Hepatocyte (in vitro differentiated cells): ENCODE data around the gene PLEKHA4.

Experiments
- EZH2 ChIP-seq: fragments of 200-600 bp; sonication (generic); IDR thresholded peaks from 2 replicates; pipeline ENCODE4 v1.6.1; 2016; ENCODE audit warnings: antibody characterized with exemption, mild to moderate bottlenecking, borderline replicate concordance
- EZH2phosphoT487 ChIP-seq: fragments of 200-600 bp; sonication (generic); IDR thresholded peaks from one replicate; pipeline ENCODE4 v1.6.1; 2018; ENCODE audit warnings: antibody characterized with exemption, mild to moderate bottlenecking, low read depth, moderate library complexity; ENCODE audit not compliant: unreplicated experiment, severe bottlenecking
- TF ChIP-seq, protein P1 (sequence below): fragments of 200-600 bp; sonication (generic); IDR thresholded peaks from 2 replicates; pipeline ENCODE4 v1.5.1; 2016; ENCODE audit warnings: antibody characterized with exemption, mild to moderate bottlenecking; ENCODE audit not compliant: poor library complexity

DNA sequence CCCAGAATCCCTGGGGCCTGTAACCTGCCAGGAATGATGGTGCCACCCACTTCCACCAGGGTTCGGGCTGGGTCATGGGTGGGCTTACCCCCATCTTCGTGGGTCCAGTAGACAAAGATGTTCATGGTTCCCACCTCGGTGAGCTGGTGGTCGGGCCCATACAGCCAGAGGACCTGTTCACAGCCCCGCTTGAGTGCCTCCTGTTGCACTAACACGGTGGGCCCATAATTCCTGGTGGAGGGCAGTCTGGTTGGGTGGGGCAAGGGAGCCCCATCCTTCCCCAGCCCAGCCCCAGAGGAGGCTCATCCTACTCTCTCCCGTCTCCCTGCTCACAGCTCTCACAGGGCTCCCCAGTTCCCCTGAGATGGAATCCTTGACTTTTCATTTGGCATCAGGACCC, 71.3 kb downstream of the PLEKHA4 start:
- TF ChIP-seq, protein P1, sequence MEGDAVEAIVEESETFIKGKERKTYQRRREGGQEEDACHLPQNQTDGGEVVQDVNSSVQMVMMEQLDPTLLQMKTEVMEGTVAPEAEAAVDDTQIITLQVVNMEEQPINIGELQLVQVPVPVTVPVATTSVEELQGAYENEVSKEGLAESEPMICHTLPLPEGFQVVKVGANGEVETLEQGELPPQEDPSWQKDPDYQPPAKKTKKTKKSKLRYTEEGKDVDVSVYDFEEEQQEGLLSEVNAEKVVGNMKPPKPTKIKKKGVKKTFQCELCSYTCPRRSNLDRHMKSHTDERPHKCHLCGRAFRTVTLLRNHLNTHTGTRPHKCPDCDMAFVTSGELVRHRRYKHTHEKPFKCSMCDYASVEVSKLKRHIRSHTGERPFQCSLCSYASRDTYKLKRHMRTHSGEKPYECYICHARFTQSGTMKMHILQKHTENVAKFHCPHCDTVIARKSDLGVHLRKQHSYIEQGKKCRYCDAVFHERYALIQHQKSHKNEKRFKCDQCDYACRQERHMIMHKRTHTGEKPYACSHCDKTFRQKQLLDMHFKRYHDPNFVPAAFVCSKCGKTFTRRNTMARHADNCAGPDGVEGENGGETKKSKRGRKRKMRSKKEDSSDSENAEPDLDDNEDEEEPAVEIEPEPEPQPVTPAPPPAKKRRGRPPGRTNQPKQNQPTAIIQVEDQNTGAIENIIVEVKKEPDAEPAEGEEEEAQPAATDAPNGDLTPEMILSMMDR = no peak
- TF ChIP-seq EZH2 = no peak
- TF ChIP-seq EZH2phosphoT487 = no peak
